ENCODE results near the gene RPL35A. TPM values are rescaled to one million over a fixed set of nuclear protein-coding genes. Genes with fewer than 3 reads are reported as not detected.

RPL35A gene
- polyA plus RNA-seq, 5 donors, result 2,035 to 2,423 (median 2,165) TPM

GRCh38 chr3:197974016-197974415 is 24.0 kb downstream of the RPL35A start:
- DNase-seq, result no peak

DNA sequence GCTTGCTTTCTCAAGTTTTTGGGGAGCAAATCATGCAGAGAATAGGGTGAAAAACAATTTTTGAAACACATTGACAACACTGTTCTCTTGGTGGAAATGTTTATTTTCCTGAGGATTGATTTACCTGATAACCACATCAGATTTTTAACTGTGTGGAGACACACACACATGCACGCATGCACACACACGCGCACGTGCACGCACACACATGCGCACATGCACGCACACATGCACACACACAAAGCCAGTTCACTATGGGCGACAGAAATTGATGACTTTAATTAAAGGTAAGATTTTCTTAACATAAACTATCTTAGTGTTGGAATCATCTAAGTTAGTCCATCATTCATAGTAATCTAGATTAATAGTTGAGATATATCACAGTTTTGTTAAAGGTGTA is 25.3 kb downstream of the RPL35A start:
- no peak for DNase-seq

- no peak for DNase-seq
Observed at GRCh38 chr3:197983076-197983475, 33.1 kb downstream of the RPL35A start.

- no peak for DNase-seq
Observed at GRCh38 chr3:197989651-197990050, 39.7 kb downstream of the RPL35A start.

DNA sequence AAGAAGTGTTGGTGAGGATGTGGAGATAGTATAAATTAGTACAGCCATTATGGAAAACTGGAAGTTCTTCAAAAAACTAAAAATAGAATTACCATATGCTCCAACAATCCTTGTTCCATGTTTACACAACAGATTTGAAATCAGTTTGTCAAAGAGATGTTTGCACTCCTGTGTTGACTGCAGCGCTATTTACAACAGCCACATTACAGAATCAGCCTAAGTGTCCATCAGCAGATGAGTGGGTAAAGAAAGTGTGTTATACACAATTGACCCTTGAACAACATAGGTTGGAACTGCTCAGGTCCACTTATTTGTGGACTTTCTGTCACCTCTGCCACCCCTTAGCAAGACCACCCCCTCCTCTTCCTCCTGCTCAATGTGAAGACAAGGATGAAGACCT is 44.7 kb downstream of the RPL35A start:
- DNase-seq, result no peak

- no peak for DNase-seq
Observed at GRCh38 chr3:197996855-197997254, 46.9 kb downstream of the RPL35A start.

GRCh38 chr3:197997936-197998335 is 47.9 kb downstream of the RPL35A start:
- no peak for DNase-seq

Other genes starting within 250 kb of the RPL35A start
- 10 to 100 TPM; 11.8 to 14.3 (median 13.4) TPM for gene RUBCN, start 213.3 kb upstream of the RPL35A start, polyA plus RNA-seq (ENCODE audit: insufficient read depth in 1 of 5, insufficient read length in 5 of 5, low replicate concordance in 1 of 5)
- 100 to 1,000 TPM in 2 of 5 donors, 10 to 100 TPM in 3; 73.1 to 112 (median 91.7) TPM for gene FYTTD1, start 200.3 kb upstream of the RPL35A start, polyA plus RNA-seq (ENCODE audit: insufficient read depth in 1 of 5, insufficient read length in 5 of 5, low replicate concordance in 1 of 5)
- 10 to 100 TPM; 37.5 to 56.4 (median 52.1) TPM for gene LRCH3, start 158.9 kb upstream of the RPL35A start, polyA plus RNA-seq (ENCODE audit: insufficient read depth in 1 of 5, insufficient read length in 5 of 5, low replicate concordance in 1 of 5)
- gene LMLN, start 10.0 kb downstream of the RPL35A start, polyA plus RNA-seq (ENCODE audit: insufficient read depth in 1 of 5, insufficient read length in 5 of 5, low replicate concordance in 1 of 5), result 10 to 100 TPM in 4 of 5 donors, 1 to 10 TPM in 1; 7.0 to 12.6 (median 10.5) TPM